NAMALWA (cell line): ENCODE results near the gene ZFP36L1.

Experiments used
- DNase-seq: peaks from one replicate; pipeline ENCODE4 v3.0.0-alpha.2; 2015; ENCODE audit warnings: low spot score

ZFP36L1 gene

DNA sequence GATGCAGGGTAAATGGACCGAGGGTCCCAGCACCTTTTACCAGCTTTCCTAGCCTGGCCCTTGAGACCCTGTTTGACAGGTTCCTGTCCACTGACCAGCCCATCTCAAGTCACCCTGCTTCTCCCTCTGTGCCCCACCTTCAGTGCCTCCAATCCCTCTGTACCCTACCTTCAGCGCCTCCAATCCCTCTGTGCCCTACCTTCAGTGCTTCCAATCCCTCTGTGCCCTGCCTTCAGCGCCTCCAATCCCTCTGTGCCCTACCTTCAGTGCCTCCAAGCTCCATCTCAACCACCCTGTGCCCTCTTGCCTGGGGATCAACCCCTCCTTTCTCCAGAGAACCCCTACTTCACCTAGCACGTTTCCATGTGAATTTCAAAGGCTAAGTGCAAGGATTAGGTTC is 54.3 kb downstream of the ZFP36L1 start:
- DNase-seq, result no peak
